NCI-H2171 treated with DMSO at 0.1 percent for 48 hours (cell line): ENCODE data around the gene CEACAM21.

Experiments used
- DNase-seq: peaks from one replicate; lab custom pipeline; 2025; lab: John Stamatoyannopoulos, UW

Gene CEACAM21

GRCh38 chr19:41587101-41587837 lies 11.3 kb downstream of the CEACAM21 start:
- DNase-seq, result no peak

GRCh38 chr19:41587838-41588210 lies 11.9 kb downstream of the CEACAM21 start:
- no peak for DNase-seq

GRCh38 chr19:41588497-41589209 lies 12.7 kb downstream of the CEACAM21 start:
- DNase-seq, result no peak

GRCh38 chr19:41589371-41589770 lies 13.4 kb downstream of the CEACAM21 start:
- DNase-seq, result no peak

GRCh38 chr19:41590936-41591335 lies 15.0 kb downstream of the CEACAM21 start:
- no peak for DNase-seq

GRCh38 chr19:41591951-41592562 lies 16.1 kb downstream of the CEACAM21 start:
- DNase-seq, result no peak

- DNase-seq, result peak; percentile 39
These were observed 19.4 kb downstream of the CEACAM21 start for GRCh38 chr19:41595258-41595889.

GRCh38 chr19:41595890-41596280 lies 19.9 kb downstream of the CEACAM21 start:
- no peak for DNase-seq

GRCh38 chr19:41597600-41598041 lies 21.7 kb downstream of the CEACAM21 start:
- DNase-seq, result peak; percentile 54

- DNase-seq, result no peak
These were observed 23.4 kb downstream of the CEACAM21 start for GRCh38 chr19:41599175-41599966.

GRCh38 chr19:41601771-41602170 lies 25.8 kb downstream of the CEACAM21 start:
- DNase-seq, result no peak

GRCh38 chr19:41604831-41605230 lies 28.9 kb downstream of the CEACAM21 start:
- no peak for DNase-seq

GRCh38 chr19:41606215-41606837 lies 30.4 kb downstream of the CEACAM21 start:
- no peak for DNase-seq

GRCh38 chr19:41607668-41608067 lies 31.7 kb downstream of the CEACAM21 start:
- DNase-seq, result no peak

GRCh38 chr19:41610789-41611188 lies 34.8 kb downstream of the CEACAM21 start:
- no peak for DNase-seq

GRCh38 chr19:41612483-41612882 lies 36.5 kb downstream of the CEACAM21 start:
- no peak for DNase-seq

GRCh38 chr19:41615207-41615606 lies 39.2 kb downstream of the CEACAM21 start:
- no peak for DNase-seq

GRCh38 chr19:41616792-41617621 lies 41.0 kb downstream of the CEACAM21 start:
- no peak for DNase-seq

- DNase-seq, result no peak
These were observed 42.2 kb downstream of the CEACAM21 start for GRCh38 chr19:41617941-41618730.
